ENCODE data around the gene NVL.

NVL gene

GRCh38 chr1:224219612-224220059, 110.3 kb downstream of the NVL start:
- Histone ChIP-seq H3K4me1 (ENCODE audit: insufficient read depth, low read length, severe bottlenecking) (no peaks in the 10 kb centered on the region), H4K20me1 (ENCODE audit: insufficient read depth, low read length) (no peaks in the 10 kb centered on the region), H3K4me3 (ENCODE audit: low read depth, low read length, poor library complexity, severe bottlenecking) (no peak overlapping the region), H3K27ac (ENCODE audit: low read depth, low read length, poor library complexity, severe bottlenecking) (no peak overlapping the region), H3K9me2 (ENCODE audit: low read depth, low read length) (no peaks in the 10 kb centered on the region), H3K9ac (ENCODE audit: low read length) (no peak overlapping the region), H3K27me3 (ENCODE audit: insufficient read depth, low read length) (no peaks in the 10 kb centered on the region), H3F3A (ENCODE audit: insufficient read depth, low read length) (no peaks in the 10 kb centered on the region), H3K79me2 (ENCODE audit: insufficient read depth, low read length) (no peaks in the 10 kb centered on the region), H2AFZ (ENCODE audit: low read length) (no peak overlapping the region), H3K9me3 (ENCODE audit: low read length) (no peaks in the 10 kb centered on the region), H3K36me3 (ENCODE audit: insufficient read depth, low read length) (no peaks in the 10 kb centered on the region), H3K4me2 (ENCODE audit: low read length) (no peak overlapping the region)
- TF ChIP-seq EZH2 (IDR thresholded peaks at IDR 0.05; ENCODE audit: borderline replicate concordance, low read length) (no peak), CTCF (IDR thresholded peaks at IDR 0.05; ENCODE audit: low read length) (no peak)

GRCh38 chr1:224219011-224219611, 110.9 kb downstream of the NVL start:
- no peaks in the 10 kb centered on the region for H3K9me2 ChIP-seq (ENCODE audit: low read depth, low read length)
- no peak overlapping the region for H3K27ac ChIP-seq (ENCODE audit: low read depth, low read length, poor library complexity, severe bottlenecking)
- no peak overlapping the region for H3K4me3 ChIP-seq (ENCODE audit: low read depth, low read length, poor library complexity, severe bottlenecking)
- no peaks in the 10 kb centered on the region for H3K4me1 ChIP-seq (ENCODE audit: insufficient read depth, low read length, severe bottlenecking)
- no peaks in the 10 kb centered on the region for H4K20me1 ChIP-seq (ENCODE audit: insufficient read depth, low read length)
- no peak for TF ChIP-seq EZH2 (IDR thresholded peaks at IDR 0.05; ENCODE audit: borderline replicate concordance, low read length)
- no peak for TF ChIP-seq CTCF (IDR thresholded peaks at IDR 0.05; ENCODE audit: low read length)
- H3K36me3 ChIP-seq (ENCODE audit: insufficient read depth, low read length) = no peaks in the 10 kb centered on the region
- no peaks in the 10 kb centered on the region for H3K79me2 ChIP-seq (ENCODE audit: insufficient read depth, low read length)
- H3K4me2 ChIP-seq (ENCODE audit: low read length) = no peak overlapping the region
- H3K9ac ChIP-seq (ENCODE audit: low read length) = no peak overlapping the region
- H3K27me3 ChIP-seq (ENCODE audit: insufficient read depth, low read length) = no peaks in the 10 kb centered on the region
- H3K9me3 ChIP-seq (ENCODE audit: low read length) = no peaks in the 10 kb centered on the region
- no peak overlapping the region for H2AFZ ChIP-seq (ENCODE audit: low read length)
- H3F3A ChIP-seq (ENCODE audit: insufficient read depth, low read length) = no peaks in the 10 kb centered on the region

- Histone ChIP-seq H3F3A (ENCODE audit: insufficient read depth, low read length) (no peaks in the 10 kb centered on the region), H4K20me1 (ENCODE audit: insufficient read depth, low read length) (no peaks in the 10 kb centered on the region), H3K9me3 (ENCODE audit: low read length) (no peaks in the 10 kb centered on the region), H3K9me2 (ENCODE audit: low read depth, low read length) (no peaks in the 10 kb centered on the region), H3K4me2 (ENCODE audit: low read length) (no peak overlapping the region), H2AFZ (ENCODE audit: low read length) (no peak overlapping the region; the same call in 1 of the 2 replicates), H3K4me3 (ENCODE audit: low read depth, low read length, poor library complexity, severe bottlenecking) (no peak overlapping the region), H3K36me3 (ENCODE audit: insufficient read depth, low read length) (no peaks in the 10 kb centered on the region), H3K9ac (ENCODE audit: low read length) (no peak overlapping the region), H3K79me2 (ENCODE audit: insufficient read depth, low read length) (no peaks in the 10 kb centered on the region), H3K27ac (ENCODE audit: low read depth, low read length, poor library complexity, severe bottlenecking) (no peak overlapping the region), H3K4me1 (ENCODE audit: insufficient read depth, low read length, severe bottlenecking) (no peaks in the 10 kb centered on the region), H3K27me3 (ENCODE audit: insufficient read depth, low read length) (no peaks in the 10 kb centered on the region)
- no peak for TF ChIP-seq EZH2 (IDR thresholded peaks at IDR 0.05; ENCODE audit: borderline replicate concordance, low read length)
- no peak for TF ChIP-seq CTCF (IDR thresholded peaks at IDR 0.05; ENCODE audit: low read length)
These were observed 112.0 kb downstream of the NVL start for GRCh38 chr1:224217655-224218623.

All from OCI-LY1 (cell line).